K562 (cell line): Measurements from ENCODE around the gene RIMOC1. TPM values are rescaled to one million over a fixed set of nuclear protein-coding genes. Genes with fewer than 3 reads are reported as not detected.
A peak's percentile ranks its signal among the peaks of the same experiment; 100 is the strongest.

Source experiments
- ARID2 ChIP-seq: fragments of 450-650 bp; IDR thresholded peaks from 2 replicates; pipeline ENCODE4 v1.6.1; 2017; ENCODE audit warnings: antibody characterized with exemption, mild to moderate bottlenecking
- CBX3 ChIP-seq, 2 experiments: IDR thresholded peaks; 1 replicate in 1 of 2; 2 replicates in 1 of 2; pipeline ENCODE4 v1.6.1; 2012; ENCODE audit warnings: inconsistent platforms in 2 of 2, low read length in 2 of 2, borderline replicate concordance in 1 of 2, control low read depth in 1 of 2
- KDM1A ChIP-seq, 2 experiments: fragments of 450-650 bp; IDR thresholded peaks; 2 replicates each; pipeline ENCODE4 v1.6.1; 2016; ENCODE audit warnings: mild to moderate bottlenecking in 2 of 2
- MYBL2 ChIP-seq, 2 experiments: fragments of 450-650 bp in 1 of 2; sonication (generic) in 1 of 2; formaldehyde crosslinking in 1 of 2; IDR thresholded peaks; 2 replicates each; pipeline versions ENCODE4 v1.6.1 to v1.8.1; 2017 to 2022; ENCODE audit warnings: borderline replicate concordance in 1 of 2, inconsistent platforms in 1 of 2, low read depth in 1 of 2, mild to moderate bottlenecking in 1 of 2, missing genetic modification reagents in 1 of 2, moderate library complexity in 1 of 2
- NR3C1 ChIP-seq: sonication (generic); formaldehyde crosslinking; IDR thresholded peaks from 2 replicates; pipeline ENCODE4 v1.8.1; 2022; ENCODE audit warnings: missing genetic modification reagents
- PHF20 ChIP-seq: fragments of 450-650 bp; IDR thresholded peaks from 2 replicates; pipeline ENCODE4 v1.6.1; 2018; ENCODE audit not compliant: partially characterized antibody
- RBM17 ChIP-seq: fragments of 200-400 bp; formaldehyde crosslinking; IDR thresholded peaks from 2 replicates; pipeline ENCODE4 v1.6.1; 2017; ENCODE audit warnings: low read depth, mild to moderate bottlenecking, low read length, borderline replicate concordance
- SMARCE1 ChIP-seq: fragments of 450-650 bp; IDR thresholded peaks from 2 replicates; pipeline ENCODE4 v1.7.1; 2016; ENCODE audit warnings: mild to moderate bottlenecking
- TEAD1 ChIP-seq, 2 experiments: fragments of 450-650 bp in 1 of 2; sonication (generic) in 1 of 2; formaldehyde crosslinking; IDR thresholded peaks; 2 replicates each; pipeline versions ENCODE4 v1.4.0 to v1.8.0; 2020 to 2022; ENCODE audit warnings: mild to moderate bottlenecking in 2 of 2, missing genetic modification reagents in 1 of 2
- polyA plus RNA-seq, 8 experiments: library from polyadenylated mRNA; depleted of rRNA in 4 of 8; stranded (reverse) in 5 of 8; unstranded in 3 of 8; fragments of >200 nt; fragmentation: Nextera tagmentation in 2 of 8; fragmentation: Illumina TruSeq in 1 of 8; extraction: Ambion mirVana in 2 of 8; extraction: Trizol in 1 of 8; gene quantifications; 2 replicates each; pipeline versions ENCODE4 v1.2.1 to v1.2.3, GENCODE V29; 2011 to 2014; ENCODE audit warnings: inconsistent platforms in 1 of 8, missing spikeins in 1 of 8
- total RNA-seq, 7 experiments: library from RNA; depleted of rRNA in 6 of 7; stranded (reverse); fragments of >200 nt in 6 of 7; fragmentation: Illumina TruSeq in 2 of 7; extraction: Trizol in 2 of 7; gene quantifications; 2 replicates each; pipeline versions ENCODE4 v1.2.1 to v1.2.3, GENCODE V29; 2011 to 2021; ENCODE audit warnings: low replicate concordance in 1 of 7
- TF ChIP-seq, protein P1 (sequence below): sonication (generic); formaldehyde crosslinking; IDR thresholded peaks from 2 replicates; pipeline ENCODE4 v1.8.1; 2023; ENCODE audit warnings: missing genetic modification reagents, mild to moderate bottlenecking, borderline replicate concordance
- TF ChIP-seq, protein P2 (sequence below): sonication (generic); formaldehyde crosslinking; IDR thresholded peaks from 2 replicates; pipeline ENCODE4 v1.8.0; 2022; ENCODE audit warnings: mild to moderate bottlenecking, missing genetic modification reagents
- TF ChIP-seq, protein P3 (sequence below), 3 experiments: fragments of 200-800 bp in 1 of 3; fragments of 250-450 bp in 1 of 3; fragments of 450-650 bp in 1 of 3; sonication (Bioruptor Pico) in 1 of 3; sonication (Bioruptor generic) in 1 of 3; formaldehyde crosslinking in 1 of 3; IDR thresholded peaks; 2 replicates each; pipeline versions ENCODE4 v1.6.1 to v1.8.0; 2016 to 2022; ENCODE audit warnings: mild to moderate bottlenecking in 2 of 3, missing genetic modification characterization in 2 of 3, missing compliant biosample characterization in 1 of 3, moderate library complexity in 1 of 3
- TF ChIP-seq, protein P4 (sequence below): sonication (generic); formaldehyde crosslinking; IDR thresholded peaks from 2 replicates; pipeline ENCODE4 v1.4.0; 2020; ENCODE audit warnings: mild to moderate bottlenecking, missing genetic modification reagents

The RIMOC1 gene
- total and polyA plus RNA-seq, 9 of the 15 experiments (the other 6 are each of a cell fraction or from before 2014, with no cell fraction given) = 11.6 to 63.1 (median 30.8) TPM

DNA sequence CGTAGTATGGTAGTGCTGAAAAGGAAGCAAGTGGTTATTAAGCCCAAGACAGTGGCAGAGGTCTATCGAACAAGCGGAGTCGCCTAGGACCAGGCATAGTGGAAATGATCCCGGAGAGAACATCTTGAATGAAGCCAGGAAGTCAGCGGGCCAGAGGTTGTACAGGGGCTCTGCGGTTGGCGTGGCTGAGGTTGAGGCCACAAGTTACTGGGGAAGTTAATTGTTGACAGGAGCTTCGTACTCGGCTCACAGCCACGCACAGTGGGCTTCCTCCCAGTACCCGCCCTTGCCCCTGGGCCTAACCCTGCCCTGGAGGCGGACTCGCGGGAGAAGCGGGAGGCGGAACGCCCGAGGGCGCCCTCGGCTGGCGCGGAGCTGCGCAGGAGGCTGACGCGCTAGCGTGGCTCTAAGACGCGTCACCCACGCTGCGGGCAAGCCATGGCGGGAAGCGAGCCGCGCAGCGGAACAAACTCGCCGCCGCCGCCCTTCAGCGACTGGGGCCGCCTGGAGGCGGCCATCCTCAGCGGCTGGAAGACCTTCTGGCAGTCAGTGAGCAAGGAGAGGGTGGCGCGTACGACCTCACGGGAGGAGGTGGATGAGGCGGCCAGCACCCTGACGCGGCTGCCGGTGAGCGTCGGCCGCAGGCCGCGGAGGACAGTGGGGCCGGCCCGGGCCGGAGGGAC, 20.9 kb downstream of the RIMOC1 start, which contains the start of gene FBXO4 (continued):
- TF ChIP-seq, protein P1, sequence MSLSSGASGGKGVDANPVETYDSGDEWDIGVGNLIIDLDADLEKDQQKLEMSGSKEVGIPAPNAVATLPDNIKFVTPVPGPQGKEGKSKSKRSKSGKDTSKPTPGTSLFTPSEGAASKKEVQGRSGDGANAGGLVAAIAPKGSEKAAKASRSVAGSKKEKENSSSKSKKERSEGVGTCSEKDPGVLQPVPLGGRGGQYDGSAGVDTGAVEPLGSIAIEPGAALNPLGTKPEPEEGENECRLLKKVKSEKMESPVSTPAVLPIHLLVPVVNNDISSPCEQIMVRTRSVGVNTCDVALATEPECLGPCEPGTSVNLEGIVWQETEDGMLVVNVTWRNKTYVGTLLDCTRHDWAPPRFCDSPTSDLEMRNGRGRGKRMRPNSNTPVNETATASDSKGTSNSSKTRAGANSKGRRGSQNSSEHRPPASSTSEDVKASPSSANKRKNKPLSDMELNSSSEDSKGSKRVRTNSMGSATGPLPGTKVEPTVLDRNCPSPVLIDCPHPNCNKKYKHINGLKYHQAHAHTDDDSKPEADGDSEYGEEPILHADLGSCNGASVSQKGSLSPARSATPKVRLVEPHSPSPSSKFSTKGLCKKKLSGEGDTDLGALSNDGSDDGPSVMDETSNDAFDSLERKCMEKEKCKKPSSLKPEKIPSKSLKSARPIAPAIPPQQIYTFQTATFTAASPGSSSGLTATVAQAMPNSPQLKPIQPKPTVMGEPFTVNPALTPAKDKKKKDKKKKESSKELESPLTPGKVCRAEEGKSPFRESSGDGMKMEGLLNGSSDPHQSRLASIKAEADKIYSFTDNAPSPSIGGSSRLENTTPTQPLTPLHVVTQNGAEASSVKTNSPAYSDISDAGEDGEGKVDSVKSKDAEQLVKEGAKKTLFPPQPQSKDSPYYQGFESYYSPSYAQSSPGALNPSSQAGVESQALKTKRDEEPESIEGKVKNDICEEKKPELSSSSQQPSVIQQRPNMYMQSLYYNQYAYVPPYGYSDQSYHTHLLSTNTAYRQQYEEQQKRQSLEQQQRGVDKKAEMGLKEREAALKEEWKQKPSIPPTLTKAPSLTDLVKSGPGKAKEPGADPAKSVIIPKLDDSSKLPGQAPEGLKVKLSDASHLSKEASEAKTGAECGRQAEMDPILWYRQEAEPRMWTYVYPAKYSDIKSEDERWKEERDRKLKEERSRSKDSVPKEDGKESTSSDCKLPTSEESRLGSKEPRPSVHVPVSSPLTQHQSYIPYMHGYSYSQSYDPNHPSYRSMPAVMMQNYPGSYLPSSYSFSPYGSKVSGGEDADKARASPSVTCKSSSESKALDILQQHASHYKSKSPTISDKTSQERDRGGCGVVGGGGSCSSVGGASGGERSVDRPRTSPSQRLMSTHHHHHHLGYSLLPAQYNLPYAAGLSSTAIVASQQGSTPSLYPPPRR (CRISPR knock-in tag) = peak; percentile 63; the same call in 1 of the 2 replicates
- TF ChIP-seq NR3C1 (CRISPR knock-in tag) (no peak), MYBL2 (IDR thresholded peaks at IDR 0.05; ENCODE audit: low read depth) (peak; percentile 34; the same call in 1 of the 2 replicates), MYBL2 (CRISPR knock-in tag; IDR thresholded peaks at IDR 0.05; ENCODE audit: borderline replicate concordance) (no peak), PHF20 (peak; percentile 92), RBM17 (no peak), TEAD1 (CRISPR knock-in tag; IDR thresholded peaks at IDR 0.05) (peak; percentile 57 to 69; a peak in 3 of 4 replicates), KDM1A (IDR thresholded peaks at IDR 0.05) (no peak), CBX3 (IDR thresholded peaks at IDR 0.05; ENCODE audit: borderline replicate concordance in 1 of 2, low read length in 2 of 2) (peak in 1 of 2 experiments; percentile 86; a peak in 2 of 3 replicates), ARID2 (peak; percentile 54), SMARCE1 (peak; percentile 74)
- TF ChIP-seq, protein P2, sequence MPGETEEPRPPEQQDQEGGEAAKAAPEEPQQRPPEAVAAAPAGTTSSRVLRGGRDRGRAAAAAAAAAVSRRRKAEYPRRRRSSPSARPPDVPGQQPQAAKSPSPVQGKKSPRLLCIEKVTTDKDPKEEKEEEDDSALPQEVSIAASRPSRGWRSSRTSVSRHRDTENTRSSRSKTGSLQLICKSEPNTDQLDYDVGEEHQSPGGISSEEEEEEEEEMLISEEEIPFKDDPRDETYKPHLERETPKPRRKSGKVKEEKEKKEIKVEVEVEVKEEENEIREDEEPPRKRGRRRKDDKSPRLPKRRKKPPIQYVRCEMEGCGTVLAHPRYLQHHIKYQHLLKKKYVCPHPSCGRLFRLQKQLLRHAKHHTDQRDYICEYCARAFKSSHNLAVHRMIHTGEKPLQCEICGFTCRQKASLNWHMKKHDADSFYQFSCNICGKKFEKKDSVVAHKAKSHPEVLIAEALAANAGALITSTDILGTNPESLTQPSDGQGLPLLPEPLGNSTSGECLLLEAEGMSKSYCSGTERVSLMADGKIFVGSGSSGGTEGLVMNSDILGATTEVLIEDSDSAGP (CRISPR knock-in tag) = 0 out of 2 replicates have a peak, but pooled peaks have one; percentile 72
- TF ChIP-seq, protein P3, sequence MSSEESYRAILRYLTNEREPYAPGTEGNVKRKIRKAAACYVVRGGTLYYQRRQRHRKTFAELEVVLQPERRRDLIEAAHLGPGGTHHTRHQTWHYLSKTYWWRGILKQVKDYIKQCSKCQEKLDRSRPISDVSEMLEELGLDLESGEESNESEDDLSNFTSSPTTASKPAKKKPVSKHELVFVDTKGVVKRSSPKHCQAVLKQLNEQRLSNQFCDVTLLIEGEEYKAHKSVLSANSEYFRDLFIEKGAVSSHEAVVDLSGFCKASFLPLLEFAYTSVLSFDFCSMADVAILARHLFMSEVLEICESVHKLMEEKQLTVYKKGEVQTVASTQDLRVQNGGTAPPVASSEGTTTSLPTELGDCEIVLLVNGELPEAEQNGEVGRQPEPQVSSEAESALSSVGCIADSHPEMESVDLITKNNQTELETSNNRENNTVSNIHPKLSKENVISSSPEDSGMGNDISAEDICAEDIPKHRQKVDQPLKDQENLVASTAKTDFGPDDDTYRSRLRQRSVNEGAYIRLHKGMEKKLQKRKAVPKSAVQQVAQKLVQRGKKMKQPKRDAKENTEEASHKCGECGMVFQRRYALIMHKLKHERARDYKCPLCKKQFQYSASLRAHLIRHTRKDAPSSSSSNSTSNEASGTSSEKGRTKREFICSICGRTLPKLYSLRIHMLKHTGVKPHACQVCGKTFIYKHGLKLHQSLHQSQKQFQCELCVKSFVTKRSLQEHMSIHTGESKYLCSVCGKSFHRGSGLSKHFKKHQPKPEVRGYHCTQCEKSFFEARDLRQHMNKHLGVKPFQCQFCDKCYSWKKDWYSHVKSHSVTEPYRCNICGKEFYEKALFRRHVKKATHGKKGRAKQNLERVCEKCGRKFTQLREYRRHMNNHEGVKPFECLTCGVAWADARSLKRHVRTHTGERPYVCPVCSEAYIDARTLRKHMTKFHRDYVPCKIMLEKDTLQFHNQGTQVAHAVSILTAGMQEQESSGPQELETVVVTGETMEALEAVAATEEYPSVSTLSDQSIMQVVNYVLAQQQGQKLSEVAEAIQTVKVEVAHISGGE (CRISPR knock-in tag; IDR thresholded peaks at IDR 0.05) = peak in 1 of 3 experiments; percentile 71; a peak in 3 of 6 replicates
- TF ChIP-seq, protein P4, sequence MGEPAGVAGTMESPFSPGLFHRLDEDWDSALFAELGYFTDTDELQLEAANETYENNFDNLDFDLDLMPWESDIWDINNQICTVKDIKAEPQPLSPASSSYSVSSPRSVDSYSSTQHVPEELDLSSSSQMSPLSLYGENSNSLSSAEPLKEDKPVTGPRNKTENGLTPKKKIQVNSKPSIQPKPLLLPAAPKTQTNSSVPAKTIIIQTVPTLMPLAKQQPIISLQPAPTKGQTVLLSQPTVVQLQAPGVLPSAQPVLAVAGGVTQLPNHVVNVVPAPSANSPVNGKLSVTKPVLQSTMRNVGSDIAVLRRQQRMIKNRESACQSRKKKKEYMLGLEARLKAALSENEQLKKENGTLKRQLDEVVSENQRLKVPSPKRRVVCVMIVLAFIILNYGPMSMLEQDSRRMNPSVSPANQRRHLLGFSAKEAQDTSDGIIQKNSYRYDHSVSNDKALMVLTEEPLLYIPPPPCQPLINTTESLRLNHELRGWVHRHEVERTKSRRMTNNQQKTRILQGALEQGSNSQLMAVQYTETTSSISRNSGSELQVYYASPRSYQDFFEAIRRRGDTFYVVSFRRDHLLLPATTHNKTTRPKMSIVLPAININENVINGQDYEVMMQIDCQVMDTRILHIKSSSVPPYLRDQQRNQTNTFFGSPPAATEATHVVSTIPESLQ = peak; percentile 96
